HG02943 (cell line): Measurements from ENCODE around the gene PEX6.
A peak's percentile ranks its signal among the peaks of the same experiment; 100 is the strongest.

Experiments
- ATAC-seq: cut with Tn5 transposase; IDR thresholded peaks from one replicate; pipeline ENCODE4 v1.9.1; 2021; ENCODE audit warnings: mild to moderate bottlenecking, low read depth, moderate library complexity; ENCODE audit not compliant: unreplicated experiment

PEX6 gene

DNA sequence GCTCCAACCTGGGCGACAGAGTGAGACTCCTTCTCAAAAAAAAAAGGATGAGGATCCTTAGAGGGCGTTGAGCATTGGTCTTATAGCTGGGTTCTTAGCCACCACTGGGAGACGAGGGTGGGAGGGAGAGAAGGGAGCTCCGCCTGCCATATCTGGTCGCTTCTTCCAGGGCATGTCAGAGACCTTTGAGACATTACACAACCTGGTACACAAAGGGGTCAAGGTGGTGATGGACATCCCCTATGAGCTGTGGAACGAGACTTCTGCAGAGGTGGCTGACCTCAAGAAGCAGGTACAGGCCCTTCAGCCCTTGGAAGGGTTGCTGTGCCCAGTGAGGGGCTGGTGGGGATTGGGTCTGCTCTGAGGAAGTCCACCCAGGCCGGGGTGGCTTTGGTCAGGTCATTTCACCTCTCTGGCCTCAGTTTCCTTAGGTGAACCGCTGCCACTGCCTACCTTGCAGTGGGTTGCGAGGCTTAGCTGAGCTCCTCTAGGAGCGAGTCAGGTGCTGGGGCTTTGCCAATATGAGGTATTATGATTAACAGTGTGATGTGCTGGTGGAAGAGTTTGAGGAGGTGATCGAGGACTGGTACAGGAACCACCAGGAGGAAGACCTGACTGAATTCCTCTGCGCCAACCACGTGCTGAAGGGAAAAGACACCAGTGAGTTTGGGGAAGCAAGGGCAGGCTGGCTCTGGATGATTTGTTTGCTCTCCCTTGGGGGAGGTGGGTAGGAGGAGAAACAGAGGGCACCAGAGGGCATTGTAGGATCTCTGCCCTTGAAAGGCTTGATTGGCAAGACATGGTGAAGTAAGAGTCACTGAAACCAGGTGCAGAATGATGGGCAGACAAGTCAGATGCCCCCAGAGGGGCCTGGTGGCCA, 41.2 kb downstream of the PEX6 start:
- ATAC-seq = no peak

DNA sequence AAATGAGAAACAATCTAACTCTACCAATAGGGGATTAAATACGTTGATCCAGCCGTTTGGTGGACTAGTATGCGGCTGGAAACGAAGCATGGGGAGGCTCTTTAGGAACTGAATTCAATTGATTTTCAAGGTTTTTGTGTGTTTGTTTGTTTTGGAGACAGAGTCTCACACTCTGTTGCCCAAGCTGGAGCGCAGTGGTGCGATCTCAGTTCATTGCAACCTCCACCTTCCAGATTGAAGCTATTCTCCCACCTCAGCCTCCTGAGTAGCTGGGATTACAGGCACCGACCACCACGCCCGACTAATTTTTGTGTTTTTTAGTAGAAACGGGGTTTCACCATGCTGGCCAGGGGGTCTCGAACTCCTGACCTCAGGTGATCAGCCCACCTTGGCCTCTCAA, 42.6 kb downstream of the PEX6 start:
- no peak for ATAC-seq

DNA sequence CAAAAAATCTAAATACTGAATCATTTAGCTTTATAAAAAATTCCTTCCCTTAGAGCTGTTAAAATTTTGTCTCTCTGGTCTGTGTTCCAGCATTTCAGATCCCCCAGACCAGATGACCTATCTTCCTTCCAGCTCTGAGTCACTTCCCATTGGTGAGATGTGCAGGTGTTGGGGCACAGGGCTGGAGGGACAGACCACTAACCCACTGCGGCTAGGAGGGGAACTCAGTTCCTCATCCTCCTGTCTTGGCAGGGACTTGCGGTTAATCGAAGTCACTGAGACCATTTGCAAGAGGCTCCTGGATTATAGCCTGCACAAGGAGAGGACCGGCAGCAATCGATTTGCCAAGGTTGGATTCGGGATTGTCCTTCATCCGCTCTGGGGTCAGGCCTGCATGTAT, 43.7 kb downstream of the PEX6 start:
- no peak for ATAC-seq

DNA sequence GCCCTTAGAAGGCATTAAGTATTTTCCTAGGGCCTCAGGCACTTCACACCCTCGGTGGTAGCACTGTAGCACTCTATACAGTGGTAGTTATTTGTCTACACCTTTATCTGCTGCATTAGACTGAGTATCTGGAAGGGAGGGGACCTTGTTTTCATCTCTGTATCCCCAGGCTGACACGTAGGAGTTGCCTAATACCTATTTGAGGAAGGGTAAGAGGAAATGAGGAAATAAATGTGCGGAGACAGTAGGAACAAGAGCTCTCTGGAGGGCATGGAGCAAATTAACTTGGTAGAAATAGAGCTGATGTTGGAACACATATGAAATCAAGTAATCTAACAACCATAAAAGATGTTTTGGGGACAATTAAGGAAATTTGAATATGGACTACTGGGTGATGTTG, 45.8 kb downstream of the PEX6 start:
- no peak for ATAC-seq

DNA sequence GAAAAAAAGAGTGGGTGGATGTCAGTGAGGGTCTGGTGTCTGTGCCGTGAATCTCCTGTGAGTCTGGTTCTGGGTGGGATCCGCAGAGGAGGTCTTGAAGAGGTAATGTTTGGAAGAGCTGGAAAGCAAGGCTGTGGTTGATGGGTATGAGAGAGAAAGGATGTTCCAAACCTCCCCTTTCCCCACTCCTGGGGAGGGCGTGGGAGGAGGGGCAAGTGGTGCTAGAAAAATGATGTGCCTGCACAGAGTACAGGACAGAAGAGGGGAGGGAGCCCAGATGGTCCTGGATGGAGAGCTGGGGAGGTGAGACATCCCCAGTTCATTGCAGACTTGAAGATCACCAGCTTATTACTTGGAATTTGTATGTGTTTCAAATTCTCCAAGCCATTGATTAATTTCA, 46.6 kb downstream of the PEX6 start:
- ATAC-seq = no peak

DNA sequence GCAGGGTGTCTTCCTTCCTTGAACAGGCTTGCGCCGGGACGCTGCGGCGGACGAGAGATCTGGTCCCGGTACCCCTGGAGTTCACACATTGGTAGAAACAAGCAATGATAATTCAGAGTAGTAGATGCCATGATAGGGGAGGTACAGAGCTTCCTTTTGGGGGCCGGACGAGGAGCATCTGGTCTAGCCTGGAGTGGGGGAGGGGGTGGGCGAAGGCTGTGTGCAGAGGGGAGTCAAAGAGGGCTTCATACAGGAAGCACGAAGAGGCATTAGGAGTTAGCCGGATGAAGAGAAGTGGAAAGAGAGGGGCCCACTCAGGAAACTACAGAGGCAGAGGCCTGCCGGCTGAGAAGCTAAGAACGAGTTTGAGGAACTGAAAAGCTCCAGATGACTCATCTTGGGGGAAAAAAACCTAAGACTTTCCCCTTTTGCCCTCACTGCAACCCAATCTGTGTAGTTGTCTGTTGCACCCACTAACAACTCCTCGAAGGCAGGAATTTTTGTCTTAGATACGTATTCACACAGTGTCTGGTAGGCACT, 49.1 kb downstream of the PEX6 start:
- peak; percentile 57 for ATAC-seq

DNA sequence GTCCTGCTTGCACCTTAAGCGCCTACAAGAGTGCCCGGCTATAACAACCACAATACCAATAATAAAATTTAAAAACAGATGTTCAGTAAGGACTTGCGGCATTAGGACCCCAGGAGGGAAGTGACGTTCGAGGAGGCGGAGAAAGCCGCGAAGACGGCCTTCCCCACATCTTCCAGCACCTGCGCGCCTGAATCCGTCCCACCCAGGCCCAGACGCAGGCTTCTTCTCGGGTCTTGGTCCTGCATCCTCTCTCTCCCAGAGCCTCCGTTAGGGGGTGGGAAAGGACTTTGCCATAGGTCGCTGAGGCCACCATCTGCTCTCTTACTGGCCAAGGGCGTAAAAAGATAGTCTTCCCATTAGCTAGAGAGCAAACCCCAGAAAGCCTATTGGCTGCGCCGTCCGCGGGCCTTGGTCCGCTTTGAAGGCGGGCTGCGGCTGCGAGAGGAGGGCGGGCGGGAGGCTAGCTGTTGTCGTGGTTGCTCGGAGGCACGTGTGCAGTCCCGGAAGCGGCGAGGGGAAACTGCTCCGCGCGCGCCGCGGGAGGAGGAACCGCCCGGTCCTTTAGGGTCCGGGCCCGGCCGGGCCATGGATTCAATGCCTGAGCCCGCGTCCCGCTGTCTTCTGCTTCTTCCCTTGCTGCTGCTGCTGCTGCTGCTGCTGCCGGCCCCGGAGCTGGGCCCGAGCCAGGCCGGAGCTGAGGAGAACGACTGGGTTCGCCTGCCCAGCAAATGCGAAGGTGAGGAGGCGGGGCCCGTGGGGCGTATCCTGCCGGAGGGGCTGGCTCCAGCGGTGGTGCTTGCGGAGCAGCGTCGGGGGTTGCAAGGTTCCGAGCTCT, 49.8 kb downstream of the PEX6 start, which contains the start of gene CNPY3:
Gene CNPY3 (plus strand): TSS at position 495 of the 835 bp plus-strand sequence. CDS start 91 bp downstream, at position 586.
- ATAC-seq = peak; percentile 65

DNA sequence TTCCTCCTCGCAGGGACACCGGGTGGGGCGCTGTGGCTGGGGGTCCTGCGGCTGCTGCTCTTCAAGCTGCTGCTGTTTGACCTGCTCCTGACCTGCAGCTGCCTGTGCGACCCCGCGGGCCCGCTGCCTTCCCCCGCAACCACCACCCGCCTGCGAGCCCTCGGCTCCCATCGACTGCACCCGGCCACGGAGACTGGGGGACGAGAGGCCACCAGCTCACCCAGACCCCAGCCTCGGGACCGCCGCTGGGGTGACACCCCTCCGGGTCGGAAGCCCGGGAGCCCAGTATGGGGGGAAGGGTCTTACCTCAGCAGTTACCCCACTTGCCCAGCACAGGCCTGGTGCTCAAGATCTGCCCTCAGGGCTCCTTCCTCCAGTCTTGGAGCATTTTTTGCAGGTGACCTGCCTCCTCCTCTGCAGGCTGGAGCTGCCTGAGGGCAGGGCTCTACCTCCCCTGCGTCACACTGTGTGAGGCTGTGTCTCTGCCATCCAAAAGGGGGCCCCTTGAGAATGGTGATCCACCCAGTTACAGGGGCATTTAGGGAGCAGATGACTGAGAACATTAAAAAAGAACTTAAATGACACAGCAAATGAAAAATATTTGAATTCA, 53.6 kb downstream of the PEX6 start:
- ATAC-seq = no peak

DNA sequence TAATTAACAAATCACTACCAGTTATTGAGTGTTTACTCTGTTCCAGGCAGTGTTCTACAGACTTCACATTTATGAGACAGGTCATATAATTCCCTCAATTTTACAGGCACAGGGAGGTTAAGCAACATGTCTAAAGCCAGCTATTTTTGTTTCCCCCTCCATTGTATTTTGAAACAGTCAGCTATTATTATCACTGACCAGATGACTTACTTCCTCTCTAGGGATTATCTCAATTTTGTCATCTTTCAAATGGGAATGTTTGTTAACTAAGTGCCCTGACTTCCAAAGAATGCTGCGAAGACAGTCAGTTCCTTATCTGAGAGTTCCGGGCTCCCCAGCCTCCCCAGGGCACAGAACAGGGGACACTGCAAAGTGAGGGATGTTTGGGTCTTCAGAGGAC, 55.3 kb downstream of the PEX6 start:
- no peak for ATAC-seq

DNA sequence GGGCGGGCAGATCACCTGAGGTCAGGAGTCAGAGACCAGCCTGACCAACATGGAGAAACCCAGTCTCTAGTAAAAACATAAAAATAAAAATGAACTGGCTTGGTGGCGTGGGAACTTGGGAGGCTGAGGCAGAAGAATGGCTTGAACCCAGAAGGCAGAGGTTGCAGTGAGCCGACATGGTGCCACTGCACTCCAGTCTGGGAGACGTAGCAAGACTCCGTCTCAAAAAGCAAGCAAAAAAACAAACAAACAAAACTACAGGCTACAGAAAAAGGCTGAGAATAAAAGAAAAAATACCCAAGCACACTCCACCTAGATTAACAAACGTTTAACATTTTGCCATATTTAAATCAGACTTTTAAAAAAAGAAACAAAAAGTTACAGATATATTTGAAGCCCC, 57.2 kb downstream of the PEX6 start:
- no peak for ATAC-seq

DNA sequence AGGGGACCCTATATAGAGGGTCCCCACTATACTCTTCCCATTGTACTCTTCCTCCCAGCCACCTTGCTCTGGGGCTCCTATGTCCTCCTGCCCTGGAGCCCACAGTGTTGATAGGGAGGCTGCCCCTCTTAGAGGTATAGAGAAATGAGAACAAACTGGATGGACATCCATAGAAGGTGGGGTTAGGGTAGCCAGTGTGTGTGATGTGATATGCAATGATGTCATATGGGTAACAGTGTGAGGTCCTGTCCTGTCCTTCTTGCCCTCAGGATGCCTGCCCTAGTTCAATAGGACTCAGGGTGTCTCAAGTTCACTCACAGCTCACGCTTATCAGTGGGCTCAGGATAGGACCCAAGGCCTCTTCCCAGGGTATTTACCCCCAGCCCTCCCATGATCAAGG, 62.7 kb downstream of the PEX6 start:
- no peak for ATAC-seq

DNA sequence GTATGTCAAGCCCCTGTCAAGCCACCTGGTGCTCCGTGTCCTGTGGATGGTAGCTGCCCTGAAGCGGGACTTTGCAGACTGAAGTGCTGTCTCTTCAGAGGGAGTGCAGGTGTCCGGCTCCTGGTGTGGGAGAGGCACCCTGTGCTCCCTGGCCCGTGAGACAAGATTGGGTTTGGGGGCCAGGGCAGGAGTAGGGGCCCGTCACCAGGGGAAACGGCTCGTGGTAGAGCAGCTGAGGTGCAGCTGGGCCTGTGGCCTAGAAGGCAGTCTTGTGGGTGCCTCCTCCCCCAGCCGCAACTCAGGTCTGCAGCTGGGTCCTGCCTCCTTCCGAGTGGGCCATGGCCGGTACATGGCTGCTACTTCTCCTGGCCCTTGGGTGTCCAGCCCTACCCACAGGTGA, 63.2 kb downstream of the PEX6 start, which contains the start of gene PTCRA:
Gene PTCRA (plus strand): TSS at position 322 of the 400 bp plus-strand sequence. CDS start 17 bp downstream, at position 339.
- ATAC-seq = no peak

DNA sequence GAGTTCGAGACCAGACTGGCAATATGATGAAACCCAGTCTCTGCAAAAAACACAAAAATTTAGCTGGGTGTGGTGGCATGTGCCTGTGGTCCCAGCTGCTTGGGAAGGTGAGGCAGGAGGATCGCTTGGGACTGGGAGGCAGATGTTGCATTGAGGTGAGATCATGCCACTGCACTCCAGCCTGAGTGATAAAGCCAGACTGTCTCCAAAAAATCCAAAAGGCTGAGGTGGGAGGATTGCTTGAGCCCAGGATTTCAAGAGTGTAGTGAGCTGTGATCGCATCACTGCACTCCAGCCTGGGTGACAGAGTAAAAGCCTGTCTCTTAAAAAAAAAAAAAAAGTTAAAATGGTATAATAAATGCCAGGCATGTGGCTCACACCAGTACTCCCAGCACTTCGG, 64.4 kb downstream of the PEX6 start:
- ATAC-seq = no peak
